Trophoblast cell (in vitro differentiated cells and primary cell): Measurements from ENCODE around the gene KRTAP13-4.

ENCODE experiments used
- DNase-seq, 2 donors: peaks; one replicate each; pipeline ENCODE4 v3.0.0-alpha.2; 2016
- H2AFZ ChIP-seq: 2 replicates; pipeline ENCODE4 v1.6.1; 2013; ENCODE audit warnings: low read length, moderate library complexity, mild to moderate bottlenecking; ENCODE audit not compliant: insufficient read depth, poor library complexity
- H2AK5ac ChIP-seq: 2 replicates; pipeline ENCODE4 v1.6.1; 2013; ENCODE audit warnings: mild to moderate bottlenecking, low read length
- H2BK120ac ChIP-seq: 2 replicates; pipeline ENCODE4 v1.6.1; 2013; ENCODE audit warnings: low read length, mild to moderate bottlenecking, moderate library complexity; ENCODE audit not compliant: insufficient read depth, poor library complexity
- H2BK12ac ChIP-seq: 2 replicates; pipeline ENCODE4 v1.6.1; 2013; ENCODE audit warnings: mild to moderate bottlenecking, low read length, moderate library complexity
- H2BK5ac ChIP-seq: 2 replicates; pipeline ENCODE4 v1.6.1; 2013; ENCODE audit warnings: low read length, low read depth, moderate library complexity, mild to moderate bottlenecking; ENCODE audit not compliant: poor library complexity
- H3K14ac ChIP-seq: 2 replicates; pipeline ENCODE4 v1.6.1; 2013; ENCODE audit warnings: mild to moderate bottlenecking, low read length
- H3K18ac ChIP-seq: 2 replicates; pipeline ENCODE4 v1.6.1; 2013; ENCODE audit warnings: mild to moderate bottlenecking, low read length
- H3K23ac ChIP-seq: 2 replicates; pipeline ENCODE4 v1.6.1; 2013; ENCODE audit warnings: low read length
- H3K27ac ChIP-seq: 2 replicates; pipeline ENCODE4 v1.5.1; 2013; ENCODE audit warnings: low read depth, mild to moderate bottlenecking, inconsistent platforms, low read length, moderate library complexity
- H3K27me3 ChIP-seq: 2 replicates; pipeline ENCODE4 v1.6.1; 2013; ENCODE audit warnings: inconsistent platforms, mild to moderate bottlenecking, low read length, moderate library complexity; ENCODE audit not compliant: insufficient read depth
- H3K36me3 ChIP-seq, 2 experiments: 1 replicate in 1 of 2; 2 replicates in 1 of 2; pipeline ENCODE4 v1.6.1; 2013; ENCODE audit warnings: low read length in 2 of 2, mild to moderate bottlenecking in 2 of 2, moderate library complexity in 1 of 2; ENCODE audit not compliant: insufficient read depth in 2 of 2, control insufficient read depth in 1 of 2
- H3K4ac ChIP-seq: 2 replicates; pipeline ENCODE4 v1.6.1; 2013; ENCODE audit warnings: low read depth, mild to moderate bottlenecking, low read length, moderate library complexity
- H3K4me1 ChIP-seq, 2 experiments: 1 replicate in 1 of 2; 2 replicates in 1 of 2; pipeline ENCODE4 v1.6.1; 2013; ENCODE audit warnings: low read length in 2 of 2, mild to moderate bottlenecking in 2 of 2, moderate library complexity in 1 of 2; ENCODE audit not compliant: insufficient read depth in 2 of 2, control insufficient read depth in 1 of 2
- H3K4me2 ChIP-seq: 2 replicates; pipeline ENCODE4 v1.6.1; 2013; ENCODE audit warnings: inconsistent platforms, mild to moderate bottlenecking, low read length, moderate library complexity
- H3K4me3 ChIP-seq: 2 replicates; pipeline ENCODE4 v1.5.1; 2013; ENCODE audit warnings: mild to moderate bottlenecking, low read depth, low read length, inconsistent platforms
- H3K79me1 ChIP-seq: one replicate; pipeline ENCODE4 v1.6.1; 2013; ENCODE audit warnings: low read length
- H3K79me2 ChIP-seq: 2 replicates; pipeline ENCODE4 v1.6.1; 2013; ENCODE audit warnings: low read length, mild to moderate bottlenecking; ENCODE audit not compliant: control insufficient read depth, insufficient read depth, poor library complexity
- H3K9ac ChIP-seq: 2 replicates; pipeline ENCODE4 v1.6.1; 2013; ENCODE audit warnings: mild to moderate bottlenecking, low read length
- H3K9me3 ChIP-seq: 2 replicates; pipeline ENCODE4 v1.6.1; 2013; ENCODE audit warnings: low read depth, mild to moderate bottlenecking, control low read depth, inconsistent platforms, low read length; ENCODE audit not compliant: insufficient read depth
- H4K12ac ChIP-seq: 2 replicates; pipeline ENCODE4 v1.6.1; 2013; ENCODE audit warnings: low read depth, mild to moderate bottlenecking, low read length, moderate library complexity
- H4K8ac ChIP-seq: 2 replicates; pipeline ENCODE4 v1.6.1; 2013; ENCODE audit warnings: low read depth, mild to moderate bottlenecking, low read length, moderate library complexity
- H4K91ac ChIP-seq: one replicate; pipeline ENCODE4 v1.6.1; 2013; ENCODE audit warnings: low read depth, mild to moderate bottlenecking, low read length, moderate library complexity
- WGBS: extraction: QIAGEN DNeasy Blood & Tissue Kit; methylation state at CpG from one replicate; pipeline ENCODE4 v1.1.7; 2013; ENCODE audit warnings: missing lambda C conversion rate; ENCODE audit not compliant: insufficient read length, insufficient coverage; ENCODE audit errors: extremely low coverage; 5-methylcytosine and 5-hydroxymethylcytosine counted together

KRTAP13-4 gene

GRCh38 chr21:30444204-30444603 is 14.2 kb downstream of the KRTAP13-4 start:
- Histone ChIP-seq H3K27me3 (no peaks in the 10 kb centered on the region), H3K79me1 (no peaks in the 10 kb centered on the region), H3K14ac (no peak overlapping the region), H2AFZ (no peak overlapping the region), H2BK12ac (no peak overlapping the region), H3K36me3 (no peaks in the 10 kb centered on the region), H2AK5ac (no peak overlapping the region), H2BK5ac (no peak overlapping the region), H3K4me3 (no peak overlapping the region), H3K23ac (no peak overlapping the region), H3K9ac (no peak overlapping the region), H3K79me2 (no peaks in the 10 kb centered on the region), H3K4me2 (no peak overlapping the region), H2BK120ac (no peak overlapping the region), H3K18ac (no peak overlapping the region), H3K4me1 (no peaks in the 10 kb centered on the region), H3K9me3 (no peaks in the 10 kb centered on the region), H4K12ac (no peak overlapping the region), H3K27ac (no peak overlapping the region), H4K91ac (no peak overlapping the region), H4K8ac (no peak overlapping the region), H3K4ac (no peak overlapping the region)
- no peak for DNase-seq
- WGBS = no CpG with 5 or more reads among the region's 1 CpG

GRCh38 chr21:30447056-30447455 is 17.0 kb downstream of the KRTAP13-4 start:
- Histone ChIP-seq H3K4me1 (no peaks in the 10 kb centered on the region), H3K36me3 (no peaks in the 10 kb centered on the region), H3K79me1 (no peaks in the 10 kb centered on the region), H4K91ac (no peak overlapping the region), H3K4me3 (no peak overlapping the region), H3K4me2 (no peak overlapping the region), H2AK5ac (no peak overlapping the region), H2BK5ac (no peak overlapping the region), H3K4ac (no peak overlapping the region), H3K27me3 (no peaks in the 10 kb centered on the region), H3K9ac (no peak overlapping the region), H3K79me2 (no peaks in the 10 kb centered on the region), H2BK120ac (no peak overlapping the region), H4K8ac (no peak overlapping the region), H3K23ac (no peak overlapping the region), H2AFZ (no peak overlapping the region), H3K14ac (no peak overlapping the region), H4K12ac (no peak overlapping the region), H3K9me3 (no peaks in the 10 kb centered on the region), H2BK12ac (no peak overlapping the region), H3K18ac (no peak overlapping the region), H3K27ac (no peak overlapping the region)
- DNase-seq = no peak
- WGBS = no CpG with 5 or more reads among the region's 4 CpGs

- Histone ChIP-seq H3K79me2 (no peaks in the 10 kb centered on the region), H2BK120ac (no peak overlapping the region), H4K91ac (no peak overlapping the region), H3K14ac (no peak overlapping the region), H3K36me3 (no peaks in the 10 kb centered on the region), H3K4me2 (no peak overlapping the region), H2AFZ (no peak overlapping the region), H3K4me3 (no peak overlapping the region), H3K23ac (no peak overlapping the region), H3K18ac (no peak overlapping the region), H2BK5ac (no peak overlapping the region), H3K79me1 (no peaks in the 10 kb centered on the region), H4K12ac (no peak overlapping the region), H2BK12ac (no peak overlapping the region), H3K27me3 (no peaks in the 10 kb centered on the region), H3K9me3 (no peaks in the 10 kb centered on the region), H3K9ac (no peak overlapping the region), H3K4ac (no peak overlapping the region), H3K4me1 (no peaks in the 10 kb centered on the region), H3K27ac (no peak overlapping the region), H2AK5ac (no peak overlapping the region), H4K8ac (no peak overlapping the region)
- no CpG with 5 or more reads among the region's 3 CpGs for WGBS
- DNase-seq = no peak
These were observed 18.5 kb downstream of the KRTAP13-4 start for GRCh38 chr21:30448514-30448913.

GRCh38 chr21:30463713-30464112 is 33.7 kb downstream of the KRTAP13-4 start:
- no peak overlapping the region for H3K9ac ChIP-seq
- H3K4me1 ChIP-seq = no peaks in the 10 kb centered on the region
- no peak overlapping the region for H4K8ac ChIP-seq
- H3K14ac ChIP-seq = no peak overlapping the region
- no peak overlapping the region for H3K4me3 ChIP-seq
- H2AFZ ChIP-seq = no peak overlapping the region
- no peaks in the 10 kb centered on the region for H3K27me3 ChIP-seq
- H2BK5ac ChIP-seq = no peak overlapping the region
- H3K4me2 ChIP-seq = no peak overlapping the region
- H3K9me3 ChIP-seq = no peaks in the 10 kb centered on the region
- H3K27ac ChIP-seq = no peak overlapping the region
- H3K23ac ChIP-seq = no peak overlapping the region
- H2AK5ac ChIP-seq = no peak overlapping the region
- H3K79me2 ChIP-seq = no peaks in the 10 kb centered on the region
- H3K18ac ChIP-seq = no peak overlapping the region
- no peak overlapping the region for H2BK12ac ChIP-seq
- no peaks in the 10 kb centered on the region for H3K36me3 ChIP-seq
- no CpG with 5 or more reads among the region's 3 CpGs for WGBS
- H3K4ac ChIP-seq = no peak overlapping the region
- DNase-seq = peak in 1 of 2 donors; percentile 26
- no peak overlapping the region for H2BK120ac ChIP-seq
- H3K79me1 ChIP-seq = no peaks in the 10 kb centered on the region
- no peak overlapping the region for H4K91ac ChIP-seq
- H4K12ac ChIP-seq = no peak overlapping the region
